Measurements from ENCODE around the gene E2F3.

GRCh38 chr6:20402092-20402341 lies 338 bp downstream of the E2F3 start:
- TF ChIP-seq CTCF (IDR thresholded peaks at IDR 0.05) (no peak), TEAD1 (CRISPR knock-in tag; IDR thresholded peaks at IDR 0.05) (no peak), TEAD4 (CRISPR knock-in tag; IDR thresholded peaks at IDR 0.05) (no peak), ATF6 (CRISPR knock-in tag; IDR thresholded peaks at IDR 0.05) (no peak), ZNF425 (CRISPR knock-in tag; conservative IDR thresholded peaks at IDR 0.05) (no peak)

Data from WTC11 (cell line).